ENCODE results near the gene TMEM106C.

TMEM106C gene

GRCh38 chr12:48016373-48017020 lies 53.1 kb downstream of the TMEM106C start:
- no peak for DNase-seq (ENCODE audit: low spot score)

GRCh38 chr12:48017496-48017895 lies 54.1 kb downstream of the TMEM106C start:
- DNase-seq (ENCODE audit: low spot score), result no peak

GRCh38 chr12:48017921-48018617 lies 54.7 kb downstream of the TMEM106C start:
- DNase-seq (ENCODE audit: low spot score), result no peak

Data from NAMALWA (cell line).